K562 treated with DMSO at 1 percent for 12 hours (cell line): ENCODE results near the gene STEAP2. TPM values are rescaled to one million over a fixed set of nuclear protein-coding genes. Genes with fewer than 3 reads are reported as not detected.

Experiments used
- total RNA-seq: library from RNA; unstranded; fragments of 300-600 nt; gene quantifications from 2 replicates; pipeline ENCODE4 v1.2.3, GENCODE V29; 2022; ENCODE audit not compliant: insufficient read depth

Gene STEAP2
- not detected in 2 replicates for total RNA-seq

DNA sequence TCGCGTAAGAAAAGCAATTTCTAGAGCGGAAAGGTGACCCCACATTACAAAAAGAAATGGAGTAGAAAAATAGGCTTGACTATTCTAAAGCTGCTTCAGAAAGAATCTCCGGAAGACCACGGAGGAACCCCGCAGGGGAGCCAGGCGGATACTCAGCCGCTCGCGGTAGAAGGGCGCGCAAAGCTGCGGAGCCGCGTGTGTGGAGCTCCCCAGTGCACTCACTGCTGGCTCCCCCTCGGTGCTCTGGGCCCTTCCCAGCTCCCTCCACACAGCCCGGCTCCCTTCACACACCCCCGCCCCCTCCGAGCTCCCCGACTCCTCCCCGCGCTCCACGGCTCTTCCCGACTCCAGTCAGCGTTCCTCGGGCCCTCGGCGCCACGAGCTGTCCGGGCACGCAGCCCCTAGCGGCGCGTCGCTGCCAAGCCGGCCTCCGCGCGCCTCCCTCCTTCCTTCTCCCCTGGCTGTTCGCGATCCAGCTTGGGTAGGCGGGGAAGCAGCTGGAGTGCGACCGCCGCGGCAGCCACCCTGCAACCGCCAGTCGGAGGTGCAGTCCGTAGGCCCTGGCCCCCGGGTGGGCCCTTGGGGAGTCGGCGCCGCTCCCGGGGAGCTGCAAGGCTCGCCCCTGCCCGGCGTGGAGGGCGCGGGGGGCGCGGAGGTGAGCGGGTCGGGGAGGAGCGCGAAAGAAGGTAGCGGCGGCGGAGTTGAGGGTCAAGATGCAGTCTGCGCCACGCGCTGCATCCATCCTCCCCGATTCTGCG lies at the start of gene STEAP2:
STEAP2 (plus strand) TSS at position 350 of the 758 bp plus-strand sequence. CDS start 13,343 bp downstream, outside the sequence.

DNA sequence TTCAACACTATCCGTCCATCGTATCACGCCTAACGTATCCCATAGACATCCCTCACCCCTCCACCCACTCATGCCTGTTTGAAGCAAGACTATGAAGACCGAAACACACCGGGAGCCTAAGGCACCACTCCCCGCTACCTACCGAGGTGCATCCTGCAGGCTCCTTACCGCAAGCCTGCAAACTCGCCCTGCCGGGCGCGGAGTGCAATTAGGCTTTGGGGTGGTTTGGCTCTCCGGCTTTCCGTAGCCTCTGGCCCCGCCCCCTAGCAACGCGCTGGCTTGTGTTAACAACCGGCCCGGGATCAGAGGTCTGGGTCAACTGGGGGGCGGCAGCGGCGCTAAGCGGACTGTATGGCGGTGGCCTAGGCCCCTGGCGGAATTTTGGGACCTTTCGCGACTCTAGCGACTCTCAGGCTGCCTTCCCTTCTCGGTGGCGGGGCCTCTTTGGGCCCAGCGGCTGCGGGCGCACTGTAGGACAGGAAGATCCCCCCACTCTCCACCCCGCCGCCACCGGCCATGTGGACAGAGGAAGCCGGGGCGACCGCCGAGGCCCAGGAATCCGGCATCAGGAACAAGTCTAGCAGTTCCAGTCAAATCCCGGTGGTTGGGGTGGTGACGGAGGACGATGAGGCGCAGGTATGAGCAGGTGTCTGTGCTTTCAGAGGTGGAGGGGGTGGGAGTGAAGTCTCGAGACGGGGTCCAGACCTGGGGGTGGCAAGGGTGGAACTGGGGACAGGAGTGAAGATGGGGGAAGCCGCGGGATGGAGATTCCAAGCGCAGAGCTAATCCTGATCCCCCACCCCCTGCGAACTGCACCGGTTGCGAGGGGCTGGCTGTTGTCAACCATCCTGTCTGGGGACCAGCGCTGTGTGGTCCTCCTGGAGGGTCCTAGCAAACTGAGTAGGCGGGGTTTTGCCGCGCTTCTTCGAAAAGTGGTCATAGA lies 33.6 kb downstream of the STEAP2 start, which contains the start of gene CFAP69:
CFAP69 (plus strand) TSS at position 266 of the 943 bp plus-strand sequence; CDS start at position 517, 251 bp downstream.

Other genes with a start within 250 kb of the STEAP2 start
- gene STEAP1, start 57.3 kb upstream of the STEAP2 start, total RNA-seq = 1.0 and 2.1 TPM in 2 replicates
- 0.64 TPM in 1 of 2 replicates, not detected in the other for gene CFAP69, start 33.4 kb downstream of the STEAP2 start, total RNA-seq
- not detected in 2 replicates for gene FAM237B, start 109.6 kb downstream of the STEAP2 start, total RNA-seq
- 12.9 and 13.1 TPM in 2 replicates for gene GTPBP10, start 135.0 kb downstream of the STEAP2 start, total RNA-seq
- 5.7 and 17.6 TPM in 2 replicates for gene CLDN12, start 191.7 kb downstream of the STEAP2 start, total RNA-seq